Neural cell (in vitro differentiated cells): ENCODE data around the gene STAT5B.

Experiments used
- EP300 ChIP-seq: fragments of 450-650 bp; conservative IDR thresholded peaks from 2 replicates; pipeline ENCODE4 v1.6.1; 2014; ENCODE audit warnings: antibody characterized with exemption, mild to moderate bottlenecking, moderate library complexity; ENCODE audit not compliant: poor library complexity, severe bottlenecking
- EZH2 ChIP-seq: fragments of 200-600, 300-800 bp; shearing (Covaris generic), sonication (generic); IDR thresholded peaks from 2 replicates; pipeline ENCODE4 v1.6.1; 2014; ENCODE audit warnings: antibody characterized with exemption, low read length, borderline replicate concordance, mild to moderate bottlenecking; ENCODE audit not compliant: insufficient read depth, poor library complexity, severe bottlenecking
- TF ChIP-seq, protein P1 (sequence below): fragments of 450-650 bp; IDR thresholded peaks from 2 replicates; pipeline ENCODE4 v1.5.1; 2014; ENCODE audit warnings: antibody characterized with exemption, mild to moderate bottlenecking, moderate library complexity; ENCODE audit not compliant: poor library complexity, severe bottlenecking

DNA sequence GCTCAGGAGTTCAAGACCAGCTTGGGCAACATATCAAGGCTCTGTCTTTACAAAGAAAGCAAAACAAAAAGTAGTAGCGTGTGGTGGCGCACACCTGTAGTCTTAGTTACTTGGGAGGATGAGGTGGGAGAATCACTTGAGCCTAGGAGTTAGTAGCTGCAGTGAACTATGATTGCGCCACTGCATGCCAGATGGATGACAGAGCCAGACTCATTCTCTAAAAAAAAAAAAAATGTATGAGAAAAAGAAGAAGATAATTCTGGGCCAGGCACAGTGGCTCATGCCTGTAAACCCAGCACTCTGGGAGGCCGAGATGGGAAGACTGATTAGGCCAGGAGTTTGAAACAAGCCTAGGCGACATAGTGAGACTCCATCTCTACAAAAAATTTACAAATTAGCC, 28.5 kb downstream of the STAT5B start:
- TF ChIP-seq, protein P1, sequence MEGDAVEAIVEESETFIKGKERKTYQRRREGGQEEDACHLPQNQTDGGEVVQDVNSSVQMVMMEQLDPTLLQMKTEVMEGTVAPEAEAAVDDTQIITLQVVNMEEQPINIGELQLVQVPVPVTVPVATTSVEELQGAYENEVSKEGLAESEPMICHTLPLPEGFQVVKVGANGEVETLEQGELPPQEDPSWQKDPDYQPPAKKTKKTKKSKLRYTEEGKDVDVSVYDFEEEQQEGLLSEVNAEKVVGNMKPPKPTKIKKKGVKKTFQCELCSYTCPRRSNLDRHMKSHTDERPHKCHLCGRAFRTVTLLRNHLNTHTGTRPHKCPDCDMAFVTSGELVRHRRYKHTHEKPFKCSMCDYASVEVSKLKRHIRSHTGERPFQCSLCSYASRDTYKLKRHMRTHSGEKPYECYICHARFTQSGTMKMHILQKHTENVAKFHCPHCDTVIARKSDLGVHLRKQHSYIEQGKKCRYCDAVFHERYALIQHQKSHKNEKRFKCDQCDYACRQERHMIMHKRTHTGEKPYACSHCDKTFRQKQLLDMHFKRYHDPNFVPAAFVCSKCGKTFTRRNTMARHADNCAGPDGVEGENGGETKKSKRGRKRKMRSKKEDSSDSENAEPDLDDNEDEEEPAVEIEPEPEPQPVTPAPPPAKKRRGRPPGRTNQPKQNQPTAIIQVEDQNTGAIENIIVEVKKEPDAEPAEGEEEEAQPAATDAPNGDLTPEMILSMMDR: no peak
- no peak for TF ChIP-seq EP300
- TF ChIP-seq EZH2: no peak
